HPDE6-E6E7 (cell line): Measurements from ENCODE around the gene COL18A1.

ENCODE experiments used
- DNase-seq: peaks from one replicate; pipeline ENCODE4 v3.0.0; 2011; ENCODE audit warnings: missing footprints; ENCODE audit errors: extremely low spot score

Gene COL18A1

DNA sequence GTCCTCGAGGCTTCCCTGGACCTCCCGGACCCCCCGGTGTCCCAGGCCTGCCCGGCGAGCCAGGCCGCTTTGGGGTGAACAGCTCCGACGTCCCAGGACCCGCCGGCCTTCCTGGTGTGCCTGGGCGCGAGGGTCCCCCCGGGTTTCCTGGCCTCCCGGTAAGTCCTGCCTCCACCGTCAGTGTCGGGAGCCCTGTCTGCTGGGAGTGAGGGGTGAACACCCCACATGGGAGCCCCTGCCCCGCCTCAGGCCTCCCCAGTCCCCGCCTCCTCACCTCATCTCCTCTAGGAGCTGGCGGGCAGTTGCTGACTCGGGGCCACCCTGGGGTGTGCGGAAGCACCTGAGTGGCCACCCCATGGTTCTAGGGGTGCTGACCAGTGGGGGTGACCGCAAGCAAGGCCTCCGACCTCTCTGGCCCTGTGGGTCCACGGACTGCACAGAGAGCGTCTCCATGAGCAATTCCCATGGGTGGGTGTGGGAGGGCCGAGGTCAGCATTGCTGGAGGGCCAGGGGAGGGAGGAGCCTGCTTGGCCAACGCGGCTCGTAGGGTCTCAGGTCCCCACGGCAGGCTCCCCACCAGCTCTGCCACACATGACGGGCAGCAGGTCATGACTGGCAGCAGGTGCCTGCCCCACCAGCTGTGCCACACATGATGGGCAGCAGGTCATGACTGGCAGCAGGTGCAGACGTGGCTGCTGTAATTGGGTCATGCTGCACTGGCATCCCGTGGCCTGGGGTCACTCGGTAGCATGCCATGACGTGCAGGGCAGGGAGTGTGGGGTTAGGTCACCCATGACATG lies 75.9 kb downstream of the COL18A1 start:
- DNase-seq, result no peak

DNA sequence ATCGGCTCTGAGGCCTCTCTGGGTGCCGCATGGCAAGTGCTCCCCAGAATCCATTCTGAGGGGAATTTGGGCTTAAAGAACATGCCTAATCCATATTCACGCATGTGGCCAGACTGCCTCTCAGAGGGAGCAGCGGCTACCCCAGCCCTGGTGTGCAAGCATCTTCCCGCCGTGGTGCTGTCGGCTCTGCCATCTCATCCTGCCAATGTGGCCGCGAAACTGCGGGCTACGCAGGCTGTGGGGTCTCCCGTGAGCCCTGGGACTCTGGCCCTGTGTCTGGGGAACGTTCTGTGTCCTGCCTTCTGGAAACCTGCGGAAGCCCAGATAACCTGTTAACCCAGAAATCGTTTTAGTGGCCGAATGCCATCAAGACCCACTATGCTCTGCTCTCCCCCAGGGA lies 76.6 kb downstream of the COL18A1 start:
- no peak for DNase-seq

DNA sequence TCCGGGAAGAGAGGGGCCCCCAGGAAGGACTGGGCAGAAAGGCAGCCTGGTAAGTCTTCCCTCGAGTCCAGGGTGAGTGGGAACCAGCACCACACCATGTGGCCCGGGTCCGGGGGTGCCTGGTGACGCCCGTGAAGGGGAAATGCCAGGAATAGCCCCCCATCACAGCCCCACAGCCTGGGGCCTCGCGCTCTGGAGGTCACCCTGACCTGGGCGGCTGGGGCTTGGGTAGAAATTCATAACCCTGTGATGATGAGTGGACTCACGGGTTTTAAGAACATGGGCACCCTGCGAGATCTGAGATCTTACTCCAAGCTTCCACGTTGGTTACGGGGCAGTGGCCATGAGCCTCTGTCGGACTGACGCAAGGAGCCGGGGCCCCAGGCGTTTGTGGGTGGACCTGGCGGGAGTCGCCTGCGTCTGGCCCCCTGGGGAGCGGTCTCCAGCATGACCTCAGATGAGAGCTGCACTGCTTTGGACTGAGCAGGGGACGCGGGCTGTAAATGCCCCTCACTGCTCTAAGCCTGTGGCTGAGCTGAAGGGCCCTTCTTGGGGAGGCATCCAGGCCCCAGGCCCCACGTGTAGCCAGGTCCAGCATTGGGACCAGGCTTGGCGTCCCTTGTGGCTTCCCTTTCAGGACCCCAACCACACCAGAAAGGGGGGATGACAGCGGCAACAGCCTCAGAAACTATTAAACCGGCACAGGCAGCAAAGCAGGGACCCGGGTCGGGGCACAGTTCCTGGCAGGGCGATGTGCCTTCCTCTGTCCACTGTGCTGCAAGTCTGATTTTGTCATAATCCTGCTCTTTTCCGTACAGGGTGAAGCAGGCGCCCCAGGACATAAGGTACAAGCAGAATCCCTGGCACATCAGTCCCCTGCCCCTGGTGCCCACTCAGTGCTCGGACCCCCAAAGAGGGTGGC lies 77.3 kb downstream of the COL18A1 start:
- DNase-seq, result no peak

- DNase-seq, result no peak
Measured at GRCh38 chr21:45482899-45483821, 78.2 kb downstream of the COL18A1 start.

- DNase-seq, result no peak
Measured at GRCh38 chr21:45484318-45484717, 79.4 kb downstream of the COL18A1 start.

- no peak for DNase-seq
Measured at GRCh38 chr21:45485686-45486442, 80.9 kb downstream of the COL18A1 start.

DNA sequence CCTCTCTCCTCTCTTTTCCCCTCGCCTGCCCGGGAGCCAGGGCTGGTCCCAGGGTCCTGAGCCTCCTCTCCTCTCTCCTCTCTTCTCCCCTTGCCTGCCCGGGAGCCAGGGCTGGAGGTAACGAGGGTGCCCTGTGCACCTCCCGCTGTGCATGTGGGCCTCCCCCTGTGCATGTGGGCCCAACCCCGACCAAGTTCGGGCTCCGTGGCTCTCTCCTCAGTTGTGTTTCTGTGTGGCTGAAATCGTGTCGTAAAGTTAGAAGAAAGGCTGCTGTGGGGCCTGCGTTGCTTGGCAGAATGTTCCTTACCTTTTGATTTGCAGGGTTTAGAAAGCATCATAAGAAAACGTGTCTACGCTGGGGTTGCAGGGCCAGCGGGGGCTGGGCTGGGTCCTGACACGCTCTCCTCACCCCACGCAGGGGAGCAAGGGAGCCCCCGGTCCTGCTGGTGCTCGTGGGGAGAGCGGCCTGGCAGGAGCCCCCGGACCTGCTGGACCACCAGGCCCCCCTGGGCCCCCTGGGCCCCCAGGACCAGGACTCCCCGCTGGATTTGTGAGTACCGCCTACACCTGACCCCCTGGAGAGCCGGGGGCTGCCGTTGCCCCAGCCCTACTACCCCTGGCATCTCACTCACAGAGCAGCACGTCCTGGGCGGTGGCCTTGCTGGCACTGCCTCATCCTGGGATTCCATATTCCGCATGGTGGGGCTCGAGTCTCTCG lies 81.6 kb downstream of the COL18A1 start:
- DNase-seq, result no peak

GRCh38 chr21:45487161-45487806 lies 82.3 kb downstream of the COL18A1 start:
- no peak for DNase-seq

GRCh38 chr21:45487891-45488600 lies 83.1 kb downstream of the COL18A1 start:
- no peak for DNase-seq

GRCh38 chr21:45488931-45489721 lies 84.2 kb downstream of the COL18A1 start:
- DNase-seq, result no peak

DNA sequence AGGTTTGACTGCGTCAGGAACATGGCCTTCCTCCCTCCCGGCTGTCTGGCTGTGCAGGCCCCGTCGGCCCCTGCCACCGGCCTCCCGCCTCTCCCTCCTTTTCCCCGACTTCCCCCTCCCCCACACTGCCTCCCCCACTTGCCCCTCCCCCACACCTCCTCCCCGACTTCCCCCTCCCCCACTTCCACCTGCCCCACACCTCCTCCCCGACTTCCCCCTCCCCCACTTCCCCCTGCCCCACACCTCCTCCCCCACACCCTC lies 84.7 kb downstream of the COL18A1 start:
- no peak for DNase-seq

DNA sequence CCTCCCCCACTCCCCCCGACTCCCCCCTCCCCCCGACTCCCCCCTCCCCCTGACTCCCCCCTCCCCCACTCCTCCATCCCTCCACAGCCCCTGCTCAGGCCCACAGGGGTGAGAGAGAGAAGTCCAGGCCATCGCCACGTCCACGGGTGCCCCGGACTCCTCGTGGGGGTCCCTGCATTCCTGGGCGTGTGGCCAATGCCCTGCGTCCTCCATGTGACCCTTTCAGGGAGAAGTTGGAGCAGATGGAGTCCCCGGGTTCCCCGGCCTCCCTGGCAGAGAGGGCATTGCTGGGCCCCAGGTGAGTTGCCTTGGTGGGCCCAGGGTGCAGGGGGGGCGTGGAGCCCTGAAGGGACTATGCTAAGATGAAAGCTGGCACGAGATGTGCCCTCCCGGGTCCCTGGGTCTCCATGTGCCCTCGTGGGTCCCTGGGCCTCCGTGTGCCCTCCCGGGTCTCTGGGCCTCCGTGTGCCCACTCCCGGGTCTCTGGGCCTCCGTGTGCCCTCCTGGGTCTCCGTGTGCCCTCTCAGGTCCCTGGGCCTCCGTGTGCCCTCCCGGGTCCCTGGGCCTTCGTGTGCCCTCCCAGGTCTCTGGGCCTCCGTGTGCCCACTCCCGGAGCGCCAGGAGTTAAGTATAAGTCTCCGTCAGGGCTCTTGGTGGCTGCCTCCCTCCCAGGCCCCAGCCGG lies 85.2 kb downstream of the COL18A1 start:
- no peak for DNase-seq

DNA sequence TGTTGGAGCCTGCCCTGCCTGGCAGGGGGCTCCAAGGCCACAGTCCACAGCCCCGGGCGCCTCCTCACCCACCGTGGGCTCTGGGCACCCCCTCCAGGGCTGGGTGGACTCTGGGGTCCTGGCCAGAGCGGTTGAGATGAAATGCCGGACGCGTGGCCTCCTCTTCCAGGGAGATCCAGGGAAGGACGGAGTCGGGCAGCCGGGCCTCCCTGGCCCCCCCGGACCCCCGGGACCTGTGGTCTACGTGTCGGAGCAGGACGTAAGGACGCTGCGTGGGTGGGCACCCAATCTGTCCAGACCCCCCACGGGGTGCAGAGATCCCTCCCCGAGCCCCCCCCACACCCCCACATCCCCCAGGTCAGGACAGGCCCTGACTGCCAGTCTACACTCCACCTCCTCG lies 86.1 kb downstream of the COL18A1 start:
- DNase-seq, result no peak

- no peak for DNase-seq
Measured at GRCh38 chr21:45491623-45492022, 86.7 kb downstream of the COL18A1 start.

DNA sequence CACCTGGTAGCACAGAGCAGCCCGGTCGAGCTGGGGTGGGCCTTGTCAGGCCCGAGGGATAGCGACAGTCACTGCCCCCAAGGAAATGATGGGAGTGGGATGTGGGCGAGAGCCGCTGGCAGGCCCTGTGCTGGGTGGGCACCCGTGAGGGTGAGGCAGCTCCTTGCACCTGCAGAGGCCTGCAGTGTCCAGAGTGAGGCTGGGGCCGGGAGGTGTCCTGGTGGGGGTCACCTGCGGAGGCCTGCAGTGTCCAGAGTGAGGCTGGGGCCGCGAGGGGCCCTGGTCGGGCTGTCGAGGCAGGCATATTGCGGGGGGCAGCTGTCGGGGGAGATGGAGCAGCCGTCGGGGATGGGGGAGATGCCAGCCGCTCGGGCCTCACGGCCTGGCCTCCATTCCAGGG lies 87.8 kb downstream of the COL18A1 start:
- DNase-seq, result no peak

DNA sequence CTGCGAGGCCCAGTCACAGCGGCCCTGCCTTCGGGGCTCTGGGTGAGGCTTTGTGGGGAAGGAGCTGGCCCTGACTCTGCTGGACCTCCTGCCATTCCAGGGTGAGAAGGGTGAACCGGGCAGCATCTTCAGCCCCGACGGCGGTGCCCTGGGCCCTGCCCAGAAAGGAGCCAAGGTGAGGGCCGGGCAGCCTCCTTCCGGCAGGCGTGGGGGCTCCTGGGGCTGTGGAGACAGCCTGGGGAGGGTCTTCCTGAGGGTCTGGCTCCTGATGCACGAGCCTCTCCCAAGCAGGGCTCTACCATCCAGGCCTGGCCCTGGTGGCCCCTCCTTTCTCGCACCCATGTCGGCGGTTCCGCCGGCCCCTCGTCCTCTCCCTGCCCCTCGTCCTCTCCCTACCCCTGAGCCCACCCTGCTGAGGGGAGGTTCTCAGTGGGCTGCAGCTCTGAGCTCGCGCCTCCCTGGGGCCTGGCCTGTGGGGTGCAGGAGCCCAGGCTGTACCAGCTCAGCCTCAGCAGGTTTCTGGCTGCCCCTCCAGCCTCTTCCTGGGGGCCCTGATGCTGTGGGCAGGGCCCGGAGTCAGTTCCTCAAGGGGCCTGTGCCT lies 88.5 kb downstream of the COL18A1 start:
- DNase-seq, result no peak

DNA sequence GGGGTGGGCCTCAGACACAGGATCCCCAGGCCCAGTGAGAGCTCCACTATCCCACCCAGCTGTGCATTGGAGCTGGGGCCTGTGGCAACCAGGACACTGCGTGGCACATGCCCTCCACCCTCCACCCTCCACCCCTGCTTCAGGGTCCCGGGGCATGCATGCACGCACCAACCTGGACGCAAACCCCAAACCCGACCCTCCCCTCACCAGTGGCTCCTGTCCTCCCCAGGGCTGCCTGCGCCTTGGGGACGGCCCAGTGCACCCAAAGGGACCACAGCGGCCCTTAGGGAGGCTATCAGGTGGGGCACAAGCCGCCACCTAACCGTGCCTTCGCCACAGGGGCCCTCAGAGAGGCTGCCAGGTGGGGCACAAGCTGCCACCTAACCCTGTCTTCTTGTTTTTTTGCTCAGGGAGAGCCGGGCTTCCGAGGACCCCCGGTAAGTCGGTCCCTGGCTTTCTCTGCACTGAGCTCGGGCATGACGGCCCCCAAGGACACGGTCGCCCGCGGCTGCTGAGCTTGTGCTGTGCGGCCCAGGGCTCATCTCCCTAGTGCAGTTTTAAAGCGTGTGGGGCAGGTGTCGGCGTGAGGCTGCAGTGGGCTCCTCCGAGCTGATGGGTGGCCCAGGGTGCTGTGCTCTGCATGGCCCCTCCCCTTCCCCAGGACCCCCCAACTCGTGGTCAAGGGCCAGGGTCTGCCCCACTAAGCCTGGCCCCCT lies 89.3 kb downstream of the COL18A1 start:
- no peak for DNase-seq
